ENCODE results near the gene OR2K2. TPM values are rescaled to one million over a fixed set of nuclear protein-coding genes. Genes with fewer than 3 reads are reported as not detected.
"Not testable (repeated sequence)": the region's sequence is repeated elsewhere in the genome, so short reads cannot be mapped to it uniquely, and the experiment has no call there.

The OR2K2 gene
- total and polyA plus RNA-seq, 2 donors (not counting 1 experiment from before 2014, with no cell fraction given) = not detected

- H3K36me3 ChIP-seq (ENCODE audit: control insufficient read depth, insufficient read depth, low read length) = no peaks in the 10 kb centered on the region
- TF ChIP-seq, protein P1, sequence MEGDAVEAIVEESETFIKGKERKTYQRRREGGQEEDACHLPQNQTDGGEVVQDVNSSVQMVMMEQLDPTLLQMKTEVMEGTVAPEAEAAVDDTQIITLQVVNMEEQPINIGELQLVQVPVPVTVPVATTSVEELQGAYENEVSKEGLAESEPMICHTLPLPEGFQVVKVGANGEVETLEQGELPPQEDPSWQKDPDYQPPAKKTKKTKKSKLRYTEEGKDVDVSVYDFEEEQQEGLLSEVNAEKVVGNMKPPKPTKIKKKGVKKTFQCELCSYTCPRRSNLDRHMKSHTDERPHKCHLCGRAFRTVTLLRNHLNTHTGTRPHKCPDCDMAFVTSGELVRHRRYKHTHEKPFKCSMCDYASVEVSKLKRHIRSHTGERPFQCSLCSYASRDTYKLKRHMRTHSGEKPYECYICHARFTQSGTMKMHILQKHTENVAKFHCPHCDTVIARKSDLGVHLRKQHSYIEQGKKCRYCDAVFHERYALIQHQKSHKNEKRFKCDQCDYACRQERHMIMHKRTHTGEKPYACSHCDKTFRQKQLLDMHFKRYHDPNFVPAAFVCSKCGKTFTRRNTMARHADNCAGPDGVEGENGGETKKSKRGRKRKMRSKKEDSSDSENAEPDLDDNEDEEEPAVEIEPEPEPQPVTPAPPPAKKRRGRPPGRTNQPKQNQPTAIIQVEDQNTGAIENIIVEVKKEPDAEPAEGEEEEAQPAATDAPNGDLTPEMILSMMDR (conservative IDR thresholded peaks at IDR 0.05 in 1 of 2, IDR thresholded peaks at IDR 0.05 in 1 of 2; ENCODE audit: low read depth in 1 of 2, low read length in 2 of 2) = no peak
- TF ChIP-seq EZH2 (IDR thresholded peaks at IDR 0.05; ENCODE audit: low read length, missing control alignments) = no peak
- H4K20me1 ChIP-seq (ENCODE audit: control insufficient read depth, extremely low read depth, insufficient read depth, low read length) = no peaks in the 10 kb centered on the region
- H3K4me2 ChIP-seq (ENCODE audit: extremely low read depth, insufficient read depth, low read length) = no peak overlapping the region
- no peak overlapping the region for H3K27ac ChIP-seq (ENCODE audit: insufficient read depth, low read length)
- no peaks in the 10 kb centered on the region for H3K9me3 ChIP-seq (ENCODE audit: control insufficient read depth, insufficient read depth, low read depth, low read length)
- H3K9ac ChIP-seq (ENCODE audit: insufficient read depth, low read length) = no peak overlapping the region
- peak in 1 of 2 donors; percentile 20 for DNase-seq (ENCODE audit: low read depth in 2 of 2)
- H3K79me2 ChIP-seq (ENCODE audit: control insufficient read depth, insufficient read depth, low read length) = no peaks in the 10 kb centered on the region
- H3K4me1 ChIP-seq (ENCODE audit: control insufficient read depth, extremely low read depth, insufficient read depth, low read length) = no peaks in the 10 kb centered on the region
- H3K4me3 ChIP-seq (replicated peaks in 1 of 4; ENCODE audit: control extremely low read depth in 1 of 4, insufficient read depth in 1 of 4, low read depth in 3 of 4, low read length in 4 of 4) = no peak overlapping the region
- H2AFZ ChIP-seq (ENCODE audit: low read length) = no peak overlapping the region
- H3K27me3 ChIP-seq (ENCODE audit: control insufficient read depth, insufficient read depth, low read length) = no peaks in the 10 kb centered on the region
Observed at GRCh38 chr9:111282845-111283244, 47.2 kb downstream of the OR2K2 start.

GRCh38 chr9:111280795-111281194 is 49.2 kb downstream of the OR2K2 start:
- H3K27ac ChIP-seq (ENCODE audit: insufficient read depth, low read length); H3K4me2 ChIP-seq (ENCODE audit: extremely low read depth, insufficient read depth, low read length); H2AFZ ChIP-seq (ENCODE audit: low read length); H3K4me1 ChIP-seq (ENCODE audit: control insufficient read depth, extremely low read depth, insufficient read depth, low read length); H3K36me3 ChIP-seq (ENCODE audit: control insufficient read depth, insufficient read depth, low read length); DNase-seq (ENCODE audit: low read depth in 2 of 2); H4K20me1 ChIP-seq (ENCODE audit: control insufficient read depth, extremely low read depth, insufficient read depth, low read length); H3K27me3 ChIP-seq (ENCODE audit: control insufficient read depth, insufficient read depth, low read length); H3K79me2 ChIP-seq (ENCODE audit: control insufficient read depth, insufficient read depth, low read length); H3K4me3 ChIP-seq (replicated peaks in 1 of 4; ENCODE audit: control extremely low read depth in 1 of 4, insufficient read depth in 1 of 4, low read depth in 3 of 4, low read length in 4 of 4); H3K9ac ChIP-seq (ENCODE audit: insufficient read depth, low read length); H3K9me3 ChIP-seq (ENCODE audit: control insufficient read depth, insufficient read depth, low read depth, low read length): not testable (repeated sequence)

Other genes with a start within 250 kb of the OR2K2 start
- 107 and 140 TPM in 2 replicates for gene ECPAS, start 154.2 kb upstream of the OR2K2 start, total RNA-seq
- 42.1 and 42.9 TPM in 2 replicates for gene ECPAS, start 154.2 kb upstream of the OR2K2 start, polyA plus RNA-seq
- gene ZNF483, start 195.0 kb upstream of the OR2K2 start, total RNA-seq = 1.5 and 4.3 TPM in 2 replicates
- 0.53 and 0.70 TPM in 2 replicates for gene ZNF483, start 195.0 kb upstream of the OR2K2 start, polyA plus RNA-seq

Data from fibroblast of lung (primary cell).